CD4-positive, alpha-beta T cell treated with Interleukin-21 for 1 hour (primary cell): ENCODE measurements around the gene TMEM115.

ENCODE experiments used
- DNase-seq: peaks from one replicate; pipeline ENCODE4 v3.0.0-alpha.2; 2020

Gene TMEM115

DNA sequence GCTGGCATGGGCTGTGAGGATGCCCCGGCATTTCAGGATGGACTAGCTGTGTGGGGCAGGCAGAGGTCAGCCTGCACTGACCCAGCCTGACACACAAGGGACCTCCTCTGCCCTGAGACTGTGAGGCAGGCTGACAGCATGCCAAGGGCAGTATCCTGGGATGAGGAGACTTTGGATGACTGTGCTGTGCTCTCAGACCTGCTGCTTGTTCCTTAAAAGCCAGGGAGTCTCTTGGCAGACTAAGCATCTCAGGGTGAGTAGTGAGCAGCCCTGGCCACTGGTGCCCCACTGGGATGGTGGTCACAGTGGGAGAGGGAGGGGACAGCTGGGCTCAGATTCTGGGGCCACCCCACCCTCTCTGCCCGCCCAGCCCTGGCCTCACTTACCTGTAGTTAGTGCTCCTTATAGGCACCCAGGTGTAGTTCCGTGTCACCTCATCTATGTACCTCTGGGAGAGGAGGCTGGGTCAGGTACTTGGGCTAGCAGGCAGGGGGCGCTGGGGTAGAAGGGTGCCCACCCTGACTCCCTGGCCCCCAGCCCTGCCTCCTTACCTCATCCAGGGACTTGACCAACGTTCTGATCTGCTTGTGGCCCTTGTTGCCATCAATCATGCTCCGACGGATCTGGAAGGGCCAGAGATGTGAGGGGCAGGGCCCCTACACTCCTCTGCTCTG lies 16.1 kb upstream of the TMEM115 start:
- no peak for DNase-seq

DNA sequence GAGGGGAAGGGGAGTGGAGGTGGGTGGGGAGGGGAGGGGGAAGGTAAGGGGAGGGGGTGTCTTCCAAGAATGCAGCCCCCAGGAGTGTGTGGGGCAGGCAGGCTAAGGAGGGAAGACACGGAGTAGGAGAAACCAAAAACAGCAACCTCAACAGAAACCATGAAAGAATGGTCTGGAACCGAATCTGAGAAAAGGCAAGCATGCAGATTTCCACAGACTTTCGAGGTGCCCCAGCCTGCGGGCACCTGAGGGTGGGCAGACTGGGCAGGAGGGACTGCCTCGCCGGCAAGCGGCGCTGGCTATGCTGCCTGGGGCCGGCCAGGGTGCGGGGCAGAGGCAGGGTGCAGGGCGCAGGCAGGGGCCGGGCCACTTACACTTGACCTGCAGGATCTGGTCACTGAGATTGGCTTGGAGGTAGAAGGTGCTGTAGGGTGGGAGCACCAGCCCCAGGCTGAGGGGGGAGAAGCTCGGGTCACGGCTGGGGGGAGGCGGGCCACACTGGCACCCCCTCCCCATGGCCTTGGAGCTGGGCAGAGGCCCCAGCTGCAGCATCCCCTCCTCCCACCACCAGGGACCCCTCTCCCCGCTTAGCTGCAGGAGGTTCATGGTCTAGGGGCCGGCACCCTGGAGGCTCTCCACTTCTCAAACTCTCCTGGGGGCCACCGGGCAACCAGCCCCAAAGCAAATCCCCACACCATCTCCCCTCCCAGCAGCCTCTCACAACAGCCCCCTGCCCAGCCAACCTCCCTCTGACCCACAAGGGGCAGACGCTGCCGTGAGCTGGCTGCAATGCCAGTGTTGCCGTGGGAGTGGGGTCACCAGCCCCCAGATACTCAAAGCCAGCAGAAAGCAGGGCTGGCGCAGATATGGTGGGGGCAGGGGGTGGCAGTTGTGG lies 15.3 kb upstream of the TMEM115 start:
- DNase-seq: no peak

DNA sequence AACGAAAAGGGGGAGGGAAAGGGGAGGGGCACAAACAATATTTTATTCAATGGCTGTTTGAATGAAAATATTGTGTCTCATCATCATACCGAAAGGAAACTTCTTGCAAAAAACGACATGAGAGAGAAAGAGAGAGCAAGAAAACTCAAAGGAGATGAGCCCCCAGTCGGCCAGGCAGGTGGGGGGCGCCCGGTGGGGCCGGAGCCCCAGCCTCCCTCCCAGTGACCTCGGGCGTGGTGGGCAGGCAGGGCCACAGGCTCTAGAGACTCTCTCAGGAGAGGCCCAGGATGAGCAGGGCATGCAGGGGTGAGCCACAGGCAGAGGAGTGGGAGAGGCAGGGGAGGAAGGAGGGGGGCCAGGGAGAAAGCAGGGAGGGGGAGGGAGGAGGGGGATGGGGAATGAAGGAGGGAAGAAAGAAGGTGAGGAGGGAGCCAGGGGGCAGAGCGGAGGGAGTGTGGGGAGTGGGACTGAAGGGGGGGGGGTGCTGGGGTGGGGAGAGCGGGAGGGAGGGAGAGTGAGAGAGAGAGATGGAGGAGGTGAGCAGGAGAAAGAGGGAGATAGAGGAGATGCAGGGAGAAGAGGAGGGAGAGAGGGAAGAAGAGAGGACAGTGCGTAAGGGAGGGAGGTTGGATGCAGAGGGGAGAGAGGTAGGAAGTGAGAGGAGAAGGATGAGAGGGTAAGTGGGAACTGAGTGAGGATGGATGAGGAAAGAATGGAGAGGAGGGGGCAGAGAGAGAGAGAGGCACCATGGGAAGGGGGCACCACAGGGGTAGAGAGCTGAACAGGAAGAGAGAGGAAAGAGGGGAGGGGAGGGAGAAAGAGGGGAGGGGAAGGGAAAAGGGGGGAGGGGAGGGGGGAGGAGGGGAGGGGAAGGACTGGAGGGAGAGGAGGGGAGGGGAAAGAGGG lies 14.1 kb upstream of the TMEM115 start:
- DNase-seq: no peak

DNA sequence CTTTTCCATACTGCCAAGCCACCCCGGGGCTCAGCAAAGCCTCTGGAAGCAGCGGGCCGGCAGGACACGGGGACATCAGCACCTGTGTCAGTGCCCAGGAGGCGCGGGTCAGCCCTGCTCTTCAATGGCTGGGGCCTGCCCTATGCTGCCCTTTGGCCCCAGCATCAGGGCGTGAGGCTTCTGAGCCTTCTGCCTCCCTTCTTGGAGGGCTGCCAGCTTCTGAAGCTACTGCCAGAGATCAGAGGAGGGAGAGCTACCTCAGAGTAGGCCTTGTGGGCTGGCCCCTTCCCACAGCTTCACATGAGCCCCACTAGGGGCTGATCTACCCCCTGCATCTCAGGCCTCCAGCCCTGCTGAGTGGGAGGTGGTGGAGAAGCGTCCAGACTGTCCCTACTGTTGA lies 13.0 kb upstream of the TMEM115 start:
- DNase-seq: no peak

DNA sequence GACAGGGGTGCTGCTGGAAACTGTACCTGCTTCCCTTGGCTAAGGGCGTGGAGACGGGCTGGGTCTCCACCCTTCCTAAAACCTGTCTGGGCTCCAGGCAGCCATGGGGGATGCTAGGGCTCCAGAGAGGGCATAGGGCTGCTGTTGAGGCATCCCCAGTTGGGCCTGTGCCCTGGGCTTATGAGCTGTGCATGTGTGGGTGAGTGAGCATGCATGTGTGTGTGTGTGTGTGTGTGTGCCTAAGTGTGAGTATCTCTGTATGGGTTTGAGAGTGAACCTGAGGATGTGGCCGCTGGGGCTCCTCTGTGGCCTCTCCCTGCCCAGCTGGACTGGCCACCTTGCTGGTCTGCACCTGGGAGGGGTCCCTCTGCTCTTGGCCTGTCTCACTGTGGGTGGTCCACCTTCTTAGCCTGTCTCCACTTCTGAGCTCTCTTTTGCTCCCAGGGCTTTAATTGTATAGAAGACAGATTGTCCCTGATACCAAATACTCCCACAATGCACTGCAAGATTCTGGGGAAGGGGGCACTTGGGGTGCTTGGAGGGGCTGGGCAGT lies 11.9 kb upstream of the TMEM115 start:
- DNase-seq: no peak

DNA sequence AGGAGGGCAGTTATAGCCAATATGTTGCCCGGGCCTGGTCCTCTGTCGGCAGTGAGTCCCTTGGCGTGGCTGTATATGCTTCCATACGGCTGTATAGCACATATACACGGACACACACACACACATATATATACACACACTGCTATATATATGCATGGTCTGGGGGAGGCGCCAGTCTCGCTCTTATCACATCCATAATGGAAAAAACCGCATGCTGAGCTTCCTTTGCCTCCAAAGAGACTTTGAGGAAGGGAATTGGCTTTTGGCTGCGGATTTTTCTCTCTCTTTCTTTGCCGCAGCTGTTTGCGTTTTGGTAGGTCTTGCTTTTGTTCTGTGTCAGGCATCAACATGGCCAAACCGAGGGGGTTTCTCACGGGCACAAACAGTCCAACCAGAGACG lies 11.3 kb upstream of the TMEM115 start:
- DNase-seq: no peak

DNA sequence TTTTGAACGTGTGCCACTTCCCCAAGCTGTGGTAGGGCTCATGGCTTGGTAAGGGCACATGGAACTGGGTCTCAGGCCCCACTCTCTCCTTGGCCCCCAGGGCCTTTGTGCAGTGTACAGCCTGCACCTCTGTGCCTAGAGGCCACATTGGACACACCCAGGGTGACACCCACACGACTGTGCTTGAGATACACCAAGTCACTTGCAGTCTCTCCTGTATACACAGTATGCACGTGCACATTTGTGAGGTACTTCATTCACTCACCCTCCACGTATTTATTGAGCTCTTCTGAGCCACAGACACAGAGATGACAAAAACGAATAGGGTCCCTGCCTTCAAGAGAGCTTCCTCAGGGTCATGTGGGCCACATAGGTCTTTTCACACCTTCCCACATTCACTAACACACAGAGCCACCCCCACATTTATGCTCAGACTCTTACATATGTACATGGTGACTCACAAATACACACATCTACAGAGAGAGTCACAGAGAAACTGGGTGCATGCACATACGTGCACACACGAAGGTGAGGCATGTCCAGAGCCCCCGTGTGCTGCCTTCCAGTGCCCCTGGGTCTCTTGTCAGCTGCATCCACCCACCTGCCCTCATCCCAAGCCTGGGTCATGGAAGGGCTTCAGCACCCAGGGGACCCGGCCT lies 9.8 kb upstream of the TMEM115 start:
- DNase-seq: no peak

DNA sequence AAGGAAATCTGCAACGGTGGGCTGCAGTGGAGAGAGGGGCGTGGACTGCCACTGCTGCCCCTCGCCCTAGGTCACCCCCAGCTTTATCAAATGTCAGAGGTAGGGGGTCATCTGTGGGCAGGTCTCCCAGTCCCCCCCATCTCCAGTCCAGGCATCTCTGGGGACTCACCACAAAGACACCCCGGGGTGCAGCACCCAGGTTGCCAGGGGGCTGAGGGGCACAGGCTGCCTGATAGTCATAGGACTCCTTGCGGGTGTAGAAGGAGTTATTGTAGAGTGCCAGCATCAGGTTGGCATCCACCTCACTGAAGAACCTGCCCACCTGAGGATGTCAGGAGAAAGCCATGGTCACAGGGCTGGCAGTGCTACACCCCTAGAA lies 6.5 kb upstream of the TMEM115 start:
- no peak for DNase-seq

DNA sequence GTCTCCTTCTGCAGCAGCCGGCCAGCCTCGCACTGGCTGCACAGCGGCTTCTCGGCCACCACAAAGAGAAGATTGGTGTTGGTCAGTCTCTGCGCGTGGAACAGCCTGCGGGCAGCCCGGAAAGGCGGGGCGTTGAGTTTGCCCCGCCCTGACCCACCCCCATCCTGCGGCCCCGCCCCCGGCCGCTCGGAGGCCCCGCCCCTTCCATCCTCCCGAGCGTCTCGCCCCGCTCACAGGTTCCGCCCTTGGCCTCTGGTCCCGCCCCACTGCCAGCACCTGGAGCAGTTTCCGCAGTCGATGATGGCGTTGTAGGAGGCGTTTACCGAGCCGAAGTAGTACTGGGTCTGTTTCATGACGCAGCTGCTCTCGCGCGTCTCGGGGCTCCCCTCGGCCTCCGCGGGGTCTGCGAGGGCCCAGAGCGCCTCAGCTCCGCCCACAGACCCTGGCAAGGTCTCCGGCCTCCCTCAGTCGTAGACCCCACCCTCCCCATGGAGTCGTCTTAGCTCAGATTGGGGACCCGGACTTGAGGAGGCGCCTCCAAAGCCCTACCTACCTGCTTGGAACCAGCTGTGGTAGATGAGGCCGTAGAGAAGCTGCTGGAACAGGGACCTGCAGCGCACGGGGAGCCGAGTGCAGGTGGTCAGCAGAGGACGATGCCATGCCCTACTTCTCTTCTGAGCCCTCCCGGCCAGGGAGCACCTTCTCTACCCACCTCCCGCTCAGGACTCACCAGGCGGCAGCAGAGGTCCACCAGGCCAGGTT lies 5.9 kb upstream of the TMEM115 start:
- DNase-seq: peak; percentile 97

DNA sequence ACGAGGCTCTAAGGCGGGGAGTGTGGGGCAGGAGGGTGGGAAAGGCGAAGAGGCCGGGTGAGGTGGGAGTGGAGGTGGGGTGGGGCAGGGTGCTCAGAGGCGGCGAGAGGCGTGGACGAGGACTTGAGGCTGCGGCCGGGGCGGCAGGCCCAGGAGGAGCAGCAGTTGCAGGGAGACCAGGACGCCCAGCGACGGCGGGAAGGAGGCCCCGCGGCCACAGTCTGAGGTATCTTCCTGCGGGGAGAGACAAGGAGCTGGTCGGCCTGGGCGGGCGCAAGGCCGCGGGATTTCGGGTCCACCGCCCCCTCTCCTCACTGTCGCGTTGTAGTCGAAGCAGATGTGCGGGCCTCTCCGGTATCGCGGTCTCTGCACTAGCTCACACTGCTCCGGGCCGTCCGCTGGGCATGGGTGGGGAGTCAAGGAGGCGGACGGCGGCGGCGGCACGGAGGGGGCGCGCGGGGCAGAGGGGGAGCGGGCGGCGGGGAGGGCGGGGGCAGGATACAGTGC lies 5.3 kb upstream of the TMEM115 start:
- DNase-seq: no peak

DNA sequence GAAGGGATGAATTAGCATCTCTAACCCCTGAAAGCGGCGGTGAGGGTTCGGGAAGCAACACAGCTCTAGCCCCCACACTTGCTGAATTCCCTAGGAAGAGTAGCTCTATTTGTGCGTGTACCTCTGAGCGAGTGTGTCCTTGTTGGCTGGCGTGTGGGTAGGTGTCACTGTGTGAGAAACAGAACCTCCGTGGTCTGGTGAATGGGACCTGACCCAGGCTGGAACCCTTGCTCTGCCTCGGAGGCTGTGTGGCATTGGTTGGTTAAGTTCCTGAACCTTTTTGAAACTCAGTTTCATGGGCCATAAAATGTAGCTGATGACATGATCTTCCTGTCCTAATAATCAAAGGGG lies 414 bp upstream of the TMEM115 start:
- no peak for DNase-seq

DNA sequence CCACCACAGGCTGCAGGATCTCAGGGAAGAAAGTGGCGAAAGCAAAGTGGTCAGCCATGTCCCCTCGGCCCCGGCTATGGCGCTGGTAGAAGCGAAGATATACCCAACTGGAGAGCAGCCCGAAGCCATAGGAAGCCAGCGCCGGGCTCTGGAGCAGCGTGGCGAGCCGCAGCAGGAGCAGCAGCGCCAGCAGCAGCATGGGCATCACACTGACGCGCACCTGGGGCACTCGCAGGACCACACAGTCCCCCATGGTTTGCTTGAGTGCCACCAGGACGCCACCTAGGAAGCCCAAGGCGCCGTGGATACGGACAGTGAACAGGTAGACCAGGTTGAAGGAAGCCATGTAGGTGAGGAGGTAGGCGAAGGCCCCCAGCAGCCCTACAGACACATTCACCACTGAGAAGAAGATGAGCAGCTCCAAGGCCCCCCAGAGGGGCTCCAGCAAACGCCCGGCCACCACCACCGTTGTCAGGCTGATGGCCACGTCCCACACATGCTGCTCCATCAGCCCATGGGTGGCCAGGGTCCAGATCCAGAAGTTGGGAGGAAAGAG lies 888 bp downstream of the TMEM115 start:
- no peak for DNase-seq

DNA sequence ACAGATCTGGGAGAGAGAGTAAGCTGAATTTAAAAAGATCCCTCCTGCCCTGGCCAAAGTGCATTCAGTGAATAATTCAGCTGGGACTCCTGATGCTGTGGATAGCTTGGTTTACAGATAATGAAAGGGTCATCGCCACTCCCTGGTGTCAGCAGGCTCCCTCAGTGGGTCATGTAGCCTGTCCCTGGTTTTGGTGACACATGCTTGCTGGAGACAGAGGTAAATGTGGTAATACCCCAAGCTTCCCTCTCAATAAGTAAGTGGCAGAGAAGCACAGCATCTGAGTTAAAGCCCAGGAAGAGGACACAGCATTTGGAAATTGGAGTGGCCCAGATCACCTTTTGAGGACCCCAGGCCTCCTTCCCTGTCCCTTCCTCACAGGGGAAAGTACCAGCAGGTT lies 1.8 kb downstream of the TMEM115 start:
- no peak for DNase-seq

DNA sequence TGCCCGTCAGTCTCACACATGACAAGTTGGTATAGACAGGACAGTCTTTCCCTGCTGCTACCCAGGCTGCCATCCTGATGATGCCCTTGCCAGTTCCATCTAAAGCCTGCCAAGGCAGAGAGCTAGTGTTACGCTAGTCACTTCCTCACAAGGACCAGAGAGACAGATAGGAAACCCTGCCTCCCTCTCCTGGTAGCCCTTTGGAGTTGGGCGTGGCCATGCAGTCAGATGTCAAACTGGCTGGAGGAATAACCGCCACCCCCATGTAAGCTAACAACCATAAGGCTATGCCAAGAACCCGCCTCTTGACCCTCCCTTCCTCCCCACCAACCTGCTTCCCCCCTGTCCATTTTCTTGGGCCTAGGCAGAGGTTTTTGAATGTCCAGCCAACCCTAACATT lies 2.8 kb downstream of the TMEM115 start:
- no peak for DNase-seq

DNA sequence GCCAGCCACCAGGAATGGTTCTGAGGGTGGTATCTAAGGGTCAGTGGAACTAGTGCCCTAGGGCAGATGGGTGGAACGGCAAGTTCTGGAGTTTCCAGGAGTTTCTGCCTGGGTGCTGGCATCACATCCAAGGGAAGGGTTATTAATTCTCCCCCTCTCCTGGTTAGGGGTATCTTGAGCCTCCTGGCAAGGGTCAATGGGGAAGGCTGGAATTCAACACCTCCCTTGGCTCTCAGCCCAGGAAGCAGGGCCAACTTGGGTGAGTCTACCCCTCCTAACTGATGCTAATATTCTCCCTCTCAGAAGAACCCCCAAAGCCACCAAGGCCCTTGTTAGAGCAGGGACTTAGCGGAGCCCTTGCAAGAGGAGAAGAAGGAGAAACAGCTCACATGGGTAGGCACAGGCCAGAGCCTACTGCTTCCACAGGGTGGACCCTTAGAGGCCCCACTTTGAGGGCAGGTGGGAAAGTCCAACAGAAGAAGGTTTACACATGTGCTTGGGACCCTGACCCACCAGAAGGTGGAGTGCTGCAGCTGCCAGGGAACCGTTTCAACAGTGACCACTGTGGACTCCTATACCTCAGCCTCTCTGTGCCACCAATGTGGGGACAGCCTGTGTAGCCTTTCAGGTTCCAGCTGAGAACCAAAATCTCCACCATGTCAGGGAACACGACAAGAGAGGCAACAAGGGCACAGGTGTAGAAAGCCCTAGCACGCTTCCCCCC lies 3.3 kb downstream of the TMEM115 start:
- no peak for DNase-seq

DNA sequence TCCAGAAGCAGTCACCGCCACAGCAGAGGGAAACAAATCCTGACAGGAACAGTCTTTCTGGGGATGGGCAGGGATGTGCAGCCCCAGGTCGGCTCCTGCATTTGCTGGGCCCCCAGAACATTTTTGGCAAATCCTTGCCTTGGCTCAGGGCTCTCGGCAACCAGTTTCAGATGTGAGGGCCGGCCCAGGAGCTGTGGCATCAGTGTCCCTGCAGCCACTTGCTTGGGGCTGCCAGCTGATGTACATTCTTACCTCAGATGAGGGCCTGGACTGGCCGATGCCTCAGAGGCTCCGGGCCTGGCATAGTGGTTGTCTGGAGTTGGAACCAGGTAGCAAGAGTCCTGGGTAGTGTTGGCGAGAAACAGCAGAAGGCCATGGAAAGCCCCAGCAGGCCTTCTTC lies 4.5 kb downstream of the TMEM115 start:
- DNase-seq: no peak

DNA sequence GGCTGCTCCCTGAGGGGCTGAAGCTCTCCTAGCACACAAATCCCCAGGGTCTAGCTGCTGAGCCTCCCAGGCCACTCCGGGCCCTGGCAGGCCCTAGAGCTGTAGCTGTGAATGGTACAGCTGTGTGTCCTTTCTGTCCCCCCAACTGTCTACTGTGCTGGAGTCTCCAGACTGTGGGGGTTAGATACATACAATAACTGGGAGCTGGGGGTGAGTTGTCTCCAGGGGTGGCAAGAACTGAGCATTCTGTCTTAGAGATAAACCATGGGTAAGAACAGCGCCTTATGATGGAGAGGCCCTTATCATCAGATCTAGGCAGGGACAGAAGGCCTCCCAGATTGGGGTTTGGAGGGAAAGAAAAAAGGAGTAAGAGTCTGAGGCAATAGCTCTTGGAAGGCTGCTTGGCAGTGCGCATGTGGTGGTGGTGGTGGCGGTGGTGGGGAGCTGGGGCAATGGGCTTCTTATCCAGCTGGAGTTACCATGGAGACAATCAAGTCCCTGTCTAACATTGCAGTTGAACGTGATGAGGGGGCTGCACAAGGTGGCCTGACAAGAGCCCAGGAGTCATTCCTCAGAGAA lies 5.0 kb downstream of the TMEM115 start:
- no peak for DNase-seq

DNA sequence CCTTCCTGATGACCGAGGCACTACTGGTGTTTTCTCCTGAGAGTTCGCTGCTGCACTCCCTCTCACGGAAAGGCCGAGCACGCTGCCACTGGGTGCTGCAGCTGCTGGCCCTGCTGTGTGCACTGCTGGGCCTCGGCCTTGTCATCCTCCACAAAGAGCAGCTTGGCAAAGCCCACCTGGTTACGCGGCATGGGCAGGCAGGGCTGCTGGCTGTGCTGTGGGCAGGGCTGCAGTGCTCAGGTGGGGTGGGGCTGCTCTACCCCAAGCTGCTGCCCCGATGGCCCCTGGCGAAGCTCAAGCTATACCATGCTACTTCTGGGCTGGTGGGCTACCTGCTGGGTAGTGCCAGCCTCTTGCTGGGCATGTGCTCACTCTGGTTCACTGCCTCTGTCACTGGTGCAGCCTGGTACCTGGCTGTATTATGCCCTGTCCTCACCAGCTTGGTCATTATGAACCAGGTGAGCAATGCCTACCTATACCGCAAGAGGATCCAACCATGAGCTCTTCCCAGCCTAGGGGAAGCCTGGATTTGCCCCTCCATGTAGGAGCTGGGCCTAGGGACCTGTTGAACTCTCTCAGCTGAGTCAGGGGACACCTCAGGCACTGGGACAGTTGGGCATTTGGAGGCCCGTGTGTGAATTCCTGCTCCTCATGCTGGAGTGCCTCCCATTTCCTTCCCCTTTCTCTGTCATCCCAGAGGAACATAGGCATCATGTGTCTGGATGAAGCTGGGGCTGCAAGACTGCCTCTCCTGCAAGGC lies 5.9 kb downstream of the TMEM115 start:
- no peak for DNase-seq

DNA sequence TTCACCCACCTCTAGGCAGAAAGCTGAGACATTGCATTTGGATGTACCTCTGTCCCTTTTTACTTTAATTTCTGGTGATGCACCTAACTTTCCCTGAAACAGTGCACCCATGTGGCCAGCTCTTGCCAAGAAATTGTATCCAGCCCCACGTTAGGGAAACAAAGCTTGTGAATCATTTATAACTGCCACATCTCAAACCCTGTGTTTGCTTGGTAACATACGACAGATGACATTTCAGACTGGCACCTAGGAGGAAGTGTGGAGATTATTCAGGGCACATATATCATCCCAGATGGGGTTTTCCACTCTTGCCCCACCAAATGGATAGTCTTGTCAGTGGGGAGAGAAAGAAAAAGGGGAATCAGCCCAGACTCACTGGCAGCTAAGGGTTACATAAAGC lies 6.5 kb downstream of the TMEM115 start:
- no peak for DNase-seq

DNA sequence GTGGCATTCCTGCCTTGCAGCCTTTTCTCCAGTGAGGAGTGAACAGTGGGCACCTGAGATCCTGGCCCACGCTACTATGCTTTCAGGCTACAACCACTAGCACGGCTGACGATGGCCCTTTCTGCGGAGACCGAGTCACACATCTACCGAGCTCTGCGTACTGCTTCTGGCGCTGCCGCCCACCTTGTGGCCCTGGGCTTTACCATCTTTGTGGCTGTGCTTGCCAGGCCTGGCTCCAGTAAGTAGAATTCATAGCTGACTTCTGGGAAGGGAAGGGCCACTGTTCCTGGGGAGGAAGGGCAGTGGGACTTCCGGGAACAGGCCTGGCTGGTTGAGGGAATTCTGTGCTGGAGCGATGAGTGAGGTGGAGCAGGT lies 8.0 kb downstream of the TMEM115 start:
- no peak for DNase-seq
